GM18861 (cell line): ENCODE measurements around the gene NR3C2.

ENCODE experiments used
- ATAC-seq: cut with Tn5 transposase; IDR thresholded peaks from one replicate; pipeline ENCODE4 v1.9.1; 2021; ENCODE audit not compliant: unreplicated experiment

The NR3C2 gene

GRCh38 chr4:148266240-148266639, 176.0 kb downstream of the NR3C2 start:
- no peak for ATAC-seq

GRCh38 chr4:148265627-148266026, 176.6 kb downstream of the NR3C2 start:
- no peak for ATAC-seq

DNA sequence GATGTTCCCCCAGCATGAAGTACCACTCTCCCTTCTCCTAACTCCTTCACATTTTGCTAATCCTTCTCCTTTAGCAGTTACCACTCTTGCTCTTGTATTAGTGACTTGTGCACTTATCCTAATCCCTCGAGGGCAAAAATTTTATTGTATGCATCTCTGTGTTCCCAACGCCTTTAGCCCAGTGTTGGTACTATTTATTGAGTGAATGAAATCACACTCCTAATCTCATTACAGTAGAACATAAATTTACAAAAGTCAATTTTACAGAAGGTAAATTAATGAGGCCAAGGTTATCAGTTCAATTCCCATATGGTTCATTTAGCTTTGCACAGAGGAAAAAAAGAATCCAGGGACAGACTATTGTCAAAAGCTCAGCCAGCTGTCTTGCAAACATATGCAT, 178.4 kb downstream of the NR3C2 start:
- no peak for ATAC-seq

GRCh38 chr4:148263127-148263526, 179.1 kb downstream of the NR3C2 start:
- ATAC-seq = no peak

GRCh38 chr4:148261848-148262247, 180.4 kb downstream of the NR3C2 start:
- no peak for ATAC-seq

GRCh38 chr4:148259841-148260240, 182.4 kb downstream of the NR3C2 start:
- no peak for ATAC-seq

- no peak for ATAC-seq
Observed at GRCh38 chr4:148258535-148258934, 183.7 kb downstream of the NR3C2 start.

GRCh38 chr4:148255344-148255720, 186.9 kb downstream of the NR3C2 start:
- no peak for ATAC-seq

- no peak for ATAC-seq
Observed at GRCh38 chr4:148254621-148255343, 187.4 kb downstream of the NR3C2 start.

- no peak for ATAC-seq
Observed at GRCh38 chr4:148253768-148254167, 188.4 kb downstream of the NR3C2 start.

GRCh38 chr4:148248824-148249223, 193.4 kb downstream of the NR3C2 start:
- ATAC-seq = no peak

- no peak for ATAC-seq
Observed at GRCh38 chr4:148245015-148245414, 197.2 kb downstream of the NR3C2 start.

GRCh38 chr4:148243837-148244236, 198.4 kb downstream of the NR3C2 start:
- ATAC-seq = no peak

GRCh38 chr4:148240241-148240640, 202.0 kb downstream of the NR3C2 start:
- ATAC-seq = no peak

GRCh38 chr4:148239494-148239985, 202.7 kb downstream of the NR3C2 start:
- no peak for ATAC-seq

- ATAC-seq = no peak
Observed at GRCh38 chr4:148238811-148239493, 203.3 kb downstream of the NR3C2 start.

DNA sequence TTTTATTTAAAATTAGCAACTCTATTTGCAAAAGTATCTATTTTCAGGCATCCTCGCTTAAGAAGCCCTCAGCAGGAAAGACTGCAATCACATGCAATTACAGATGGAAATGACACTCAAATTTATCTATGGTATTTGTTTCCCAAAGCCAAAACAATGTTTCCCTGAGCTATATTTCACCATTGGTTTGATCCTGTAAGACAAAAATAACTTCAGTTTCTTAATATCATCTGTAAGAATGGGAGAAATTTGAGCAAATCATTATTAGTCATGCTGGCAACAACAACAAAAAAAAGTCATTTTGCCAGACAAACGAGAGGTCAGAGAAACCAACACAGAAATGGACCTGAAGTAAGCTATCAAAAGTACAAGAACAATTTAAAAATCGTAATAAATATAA, 204.1 kb downstream of the NR3C2 start:
- ATAC-seq = no peak

- no peak for ATAC-seq
Observed at GRCh38 chr4:148235809-148236208, 206.4 kb downstream of the NR3C2 start.

- no peak for ATAC-seq
Observed at GRCh38 chr4:148229798-148230197, 212.4 kb downstream of the NR3C2 start.

GRCh38 chr4:148229028-148229427, 213.2 kb downstream of the NR3C2 start:
- no peak for ATAC-seq

GRCh38 chr4:148227147-148227546, 215.1 kb downstream of the NR3C2 start:
- ATAC-seq = no peak

DNA sequence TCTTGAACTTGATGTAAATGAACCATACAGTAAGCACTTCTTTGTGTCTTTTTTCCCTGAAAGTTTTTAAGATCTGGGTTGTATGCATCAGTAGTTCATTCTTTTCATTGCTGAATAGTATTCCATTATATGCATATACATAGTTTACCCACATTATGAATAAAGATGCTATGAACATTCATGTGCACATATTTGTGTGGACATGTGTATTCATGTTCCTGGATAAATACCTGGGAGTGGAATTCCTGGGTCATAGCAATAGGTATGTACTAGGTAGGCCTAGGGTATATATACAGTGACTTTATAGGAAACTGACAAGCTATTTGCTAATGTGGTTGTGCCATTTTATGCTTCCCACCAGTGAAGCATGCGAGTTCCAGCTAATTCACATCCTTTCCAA, 215.9 kb downstream of the NR3C2 start:
- ATAC-seq = no peak

GRCh38 chr4:148225639-148226038, 216.6 kb downstream of the NR3C2 start:
- ATAC-seq = no peak
